Measurements from ENCODE around the gene SMG6. TPM values are rescaled to one million over a fixed set of nuclear protein-coding genes. Genes with fewer than 3 reads are reported as not detected.

Gene SMG6
- total and polyA plus RNA-seq, 2 of the 4 experiments (the other 2 are of a cell fraction): 16.3 to 30.3 TPM

GRCh38 chr17:2027528-2028233 lies 275.9 kb downstream of the SMG6 start:
- H2BK15ac ChIP-seq (ENCODE audit: low read depth, low read length): no peak overlapping the region
- no peak overlapping the region for H3K14ac ChIP-seq (replicated peaks; ENCODE audit: low read depth, low read length)
- no peak overlapping the region for H4K8ac ChIP-seq (ENCODE audit: low read depth in 2 of 2, low read length in 2 of 2)
- in situ Hi-C loops (cut with MboI; ENCODE audit: low sequenced_read_pairs): loop anchor here (5.0 to 25.0 kb wide), 2 partner anchors 115 to 315 kb away; partner anchors contain the start of genes TLCD2 and WDR81
- H2BK5ac ChIP-seq (ENCODE audit: low read depth, low read length, poor library complexity, severe bottlenecking): no peak overlapping the region
- peaks cover 39% of the 10 kb centered on the region for H3K27me3 ChIP-seq (ENCODE audit: control insufficient read depth, insufficient read depth, low read length)
- no peak overlapping the region for H3K9ac ChIP-seq (ENCODE audit: low read depth, low read length)
- no peak overlapping the region for H2BK120ac ChIP-seq (ENCODE audit: low read depth, low read length)
- no peak overlapping the region for H3K56ac ChIP-seq (ENCODE audit: extremely low read depth, insufficient read depth, low read length)
- no peak overlapping the region for H4K91ac ChIP-seq (ENCODE audit: insufficient read depth, low read depth, low read length)
- ATAC-seq (ENCODE audit: low read depth): no peak
- intact Hi-C loops (cut with micrococcal nuclease): no loop called here
- peaks cover 12 to 25% of the 10 kb centered on the region in 2 experiments for H3K79me1 ChIP-seq (ENCODE audit: low read depth in 1 of 2, low read length in 2 of 2)
- H4K5ac ChIP-seq (ENCODE audit: low read depth, low read length): no peak overlapping the region
- no peak overlapping the region for H3K18ac ChIP-seq (ENCODE audit: low read depth, low read length)
- H2AFZ ChIP-seq (replicated peaks; ENCODE audit: low read length, poor library complexity): peak overlapping the region; percentile 48
- no TSS peak for BruUV-seq (replicated peaks)
- DNase-seq: no peak
- H3K27ac ChIP-seq (ENCODE audit: insufficient read depth, low read length): no peak overlapping the region
- no peak overlapping the region for H3K4ac ChIP-seq (ENCODE audit: low read depth, low read length)
- H3K9me3 ChIP-seq (ENCODE audit: control insufficient read depth, insufficient read depth, low read length): no peaks in the 10 kb centered on the region
- no peak overlapping the region for H2BK20ac ChIP-seq (ENCODE audit: low read depth, low read length)
- no peaks in the 10 kb centered on the region for H3K36me3 ChIP-seq (ENCODE audit: control insufficient read depth, insufficient read depth, low read length)
- WGBS, 2 experiments (ENCODE audit: extremely low coverage in 2 of 2, insufficient read length in 1 of 2): 0% methylated on average over 1 of the region's 11 CpGs; no CpG with 5 or more reads in 1 of the 2 experiments
- dilution Hi-C loops (cut with HindIII; ENCODE audit: low sequenced_read_pairs, unreplicated experiment): no loop called here
- H2AK9ac ChIP-seq (replicated peaks; ENCODE audit: low read depth, low read length, poor library complexity): peak overlapping the region; percentile 65
- ChIA-PET CTCF (interaction anchor here (1.3 kb wide), 1 partner anchor 119 kb away, joined by 5 read pairs; no protein-coding TSS in a partner anchor), POLR2A (ENCODE audit: unreplicated experiment) (no interaction called here)
- no peak overlapping the region for H3K4me2 ChIP-seq (ENCODE audit: low read depth, low read length)
- no peak overlapping the region for H3K23ac ChIP-seq (ENCODE audit: low read depth, low read length)
- H4K20me1 ChIP-seq (ENCODE audit: insufficient read depth, low read length): peaks cover 3% of the 10 kb centered on the region; the same call in 1 of the 2 replicates
- no peak overlapping the region for H2AK5ac ChIP-seq (ENCODE audit: low read depth, low read length)
- H3K9me1 ChIP-seq (ENCODE audit: insufficient read depth, low read length): peaks cover 10% of the 10 kb centered on the region; the same call in 1 of the 2 replicates
- no peak overlapping the region for H3K4me3 ChIP-seq (ENCODE audit: insufficient read depth, low read depth, low read length)
- TF ChIP-seq RAD21 (IDR thresholded peaks at IDR 0.05; ENCODE audit: low read length) (no peak), CEBPB (IDR thresholded peaks at IDR 0.05; ENCODE audit: low read depth, low read length) (no peak), NFE2L2 (IDR thresholded peaks at IDR 0.05; ENCODE audit: low read depth, low read length) (no peak), SMC3 (IDR thresholded peaks at IDR 0.05; ENCODE audit: low read depth, low read length) (no peak), USF2 (IDR thresholded peaks at IDR 0.05; ENCODE audit: low read depth, low read length) (no peak), ELK1 (IDR thresholded peaks at IDR 0.05; ENCODE audit: borderline replicate concordance, low read depth, low read length) (no peak), POLR2A (IDR thresholded peaks at IDR 0.05; ENCODE audit: low read depth, low read length) (no peak), CTCF (conservative IDR thresholded peaks at IDR 0.05; ENCODE audit: low read depth, low read length) (no peak)
- peaks cover 5% of the 10 kb centered on the region for H3K4me1 ChIP-seq (ENCODE audit: control insufficient read depth, insufficient read depth, low read length)
